H1 (cell line): Measurements from ENCODE around the gene PLBD2.

Experiments
- CHD1 ChIP-seq: IDR thresholded peaks from 2 replicates; pipeline ENCODE4 v1.6.1; 2012; ENCODE audit warnings: low read depth, low read length, improper control_type of control experiment
- EZH2 ChIP-seq: fragments of 200-600 bp; sonication (generic); IDR thresholded peaks from 2 replicates; pipeline ENCODE4 v1.7.1; 2012; ENCODE audit warnings: low read depth, mild to moderate bottlenecking, moderate library complexity, low read length, inconsistent platforms; ENCODE audit not compliant: severe bottlenecking
- HDAC2 ChIP-seq, 2 experiments: fragments of 300-600 bp in 1 of 2; sonication (generic) in 1 of 2; IDR thresholded peaks; 2 replicates each; pipeline ENCODE4 v1.6.1; 2011 to 2012; ENCODE audit warnings: low read depth in 2 of 2, low read length in 2 of 2, mild to moderate bottlenecking in 2 of 2, moderate library complexity in 2 of 2, borderline replicate concordance in 1 of 2, inconsistent platforms in 1 of 2
- POLR2A ChIP-seq, 2 experiments: IDR thresholded peaks; 1 replicate in 1 of 2; 2 replicates in 1 of 2; pipeline ENCODE4 v1.6.1; 2011; ENCODE audit warnings: low read depth in 2 of 2, low read length in 2 of 2, mild to moderate bottlenecking in 2 of 2; ENCODE audit errors: control extremely low read depth in 1 of 2
- RBBP5 ChIP-seq: IDR thresholded peaks from 2 replicates; pipeline ENCODE4 v1.7.1; 2012; ENCODE audit warnings: low read depth, mild to moderate bottlenecking, inconsistent platforms, low read length, moderate library complexity, borderline replicate concordance
- SP1 ChIP-seq: IDR thresholded peaks from 2 replicates; pipeline ENCODE4 v1.6.1; 2011; ENCODE audit warnings: low read depth, low read length
- TBP ChIP-seq: IDR thresholded peaks from 2 replicates; pipeline ENCODE4 v1.6.1; 2011; ENCODE audit warnings: low read depth, low read length, improper control_type of control experiment
- YY1 ChIP-seq: IDR thresholded peaks from 2 replicates; pipeline ENCODE4 v1.6.1; 2011; ENCODE audit warnings: low read depth, mild to moderate bottlenecking, low read length
- TF ChIP-seq, protein P1 (sequence below), 3 experiments: IDR thresholded peaks; 1 replicate in 2 of 3; 2 replicates in 1 of 3; pipeline versions ENCODE4 v1.5.1 to v1.6.1; 2011; ENCODE audit warnings: low read length in 3 of 3, mild to moderate bottlenecking in 3 of 3, inconsistent platforms in 2 of 3, low read depth in 1 of 3, moderate library complexity in 1 of 3; ENCODE audit not compliant: insufficient read depth in 1 of 3; ENCODE audit errors: control extremely low read depth in 1 of 3
- TF ChIP-seq, protein P2 (sequence below): IDR thresholded peaks from 2 replicates; pipeline ENCODE4 v1.6.1; 2012; ENCODE audit warnings: inconsistent platforms

DNA sequence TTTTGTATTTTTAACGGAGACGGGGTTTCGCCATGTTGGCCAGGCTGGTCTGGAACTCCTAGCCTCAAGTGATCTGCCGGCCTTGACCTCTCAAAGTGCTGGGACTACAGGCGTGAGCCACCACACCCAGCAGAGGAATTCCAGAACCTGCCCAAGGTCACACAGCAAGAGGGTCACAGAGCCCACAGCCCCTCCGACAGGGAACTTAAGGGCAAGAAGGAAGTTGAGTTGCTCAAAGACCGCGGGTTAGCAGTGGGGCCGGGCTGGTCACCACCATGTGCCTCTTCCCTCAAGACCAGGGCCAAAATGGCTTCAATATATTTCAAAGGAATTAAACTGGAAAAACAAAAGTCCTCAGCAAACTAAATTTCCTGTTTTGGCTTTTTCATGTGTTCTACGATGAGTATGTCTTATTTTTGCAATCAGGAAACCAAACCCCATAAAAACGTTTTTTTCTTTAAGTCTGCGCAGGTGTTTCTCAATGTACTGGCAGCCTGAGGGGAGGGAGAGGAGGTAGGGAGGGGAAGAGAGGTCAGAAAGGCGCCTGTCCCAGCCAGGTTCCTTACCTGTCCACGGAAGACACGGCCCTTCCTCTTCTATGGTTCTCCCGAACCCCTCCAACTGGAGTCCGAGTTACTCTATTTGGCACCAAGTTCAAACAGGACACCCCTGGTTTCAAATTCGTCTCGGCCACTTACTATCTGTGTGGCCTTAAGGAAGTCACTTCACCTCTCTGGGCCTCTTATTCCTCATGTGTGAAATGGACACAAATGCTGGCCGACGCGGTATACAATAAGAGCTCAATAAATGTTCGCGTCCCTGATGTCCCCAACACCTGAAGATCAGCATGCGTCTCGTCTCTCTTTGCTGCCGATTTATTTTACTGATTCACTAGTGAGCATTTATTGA, 24.3 kb upstream of the PLBD2 start:
- TF ChIP-seq SP1 (no peak), CHD1 (no peak), TBP (no peak), EZH2 (no peak), POLR2A (IDR thresholded peaks at IDR 0.05; ENCODE audit: control extremely low read depth in 1 of 2, low read depth in 2 of 2, low read length in 2 of 2) (no peak), YY1 (no peak), HDAC2 (IDR thresholded peaks at IDR 0.05; ENCODE audit: borderline replicate concordance in 1 of 2, low read depth in 2 of 2, low read length in 2 of 2) (no peak), RBBP5 (no peak)
- TF ChIP-seq, protein P1, sequence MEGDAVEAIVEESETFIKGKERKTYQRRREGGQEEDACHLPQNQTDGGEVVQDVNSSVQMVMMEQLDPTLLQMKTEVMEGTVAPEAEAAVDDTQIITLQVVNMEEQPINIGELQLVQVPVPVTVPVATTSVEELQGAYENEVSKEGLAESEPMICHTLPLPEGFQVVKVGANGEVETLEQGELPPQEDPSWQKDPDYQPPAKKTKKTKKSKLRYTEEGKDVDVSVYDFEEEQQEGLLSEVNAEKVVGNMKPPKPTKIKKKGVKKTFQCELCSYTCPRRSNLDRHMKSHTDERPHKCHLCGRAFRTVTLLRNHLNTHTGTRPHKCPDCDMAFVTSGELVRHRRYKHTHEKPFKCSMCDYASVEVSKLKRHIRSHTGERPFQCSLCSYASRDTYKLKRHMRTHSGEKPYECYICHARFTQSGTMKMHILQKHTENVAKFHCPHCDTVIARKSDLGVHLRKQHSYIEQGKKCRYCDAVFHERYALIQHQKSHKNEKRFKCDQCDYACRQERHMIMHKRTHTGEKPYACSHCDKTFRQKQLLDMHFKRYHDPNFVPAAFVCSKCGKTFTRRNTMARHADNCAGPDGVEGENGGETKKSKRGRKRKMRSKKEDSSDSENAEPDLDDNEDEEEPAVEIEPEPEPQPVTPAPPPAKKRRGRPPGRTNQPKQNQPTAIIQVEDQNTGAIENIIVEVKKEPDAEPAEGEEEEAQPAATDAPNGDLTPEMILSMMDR (IDR thresholded peaks at IDR 0.05; ENCODE audit: control extremely low read depth in 1 of 3, insufficient read depth in 1 of 3, low read depth in 1 of 3, low read length in 3 of 3): no peak
- TF ChIP-seq, protein P2, sequence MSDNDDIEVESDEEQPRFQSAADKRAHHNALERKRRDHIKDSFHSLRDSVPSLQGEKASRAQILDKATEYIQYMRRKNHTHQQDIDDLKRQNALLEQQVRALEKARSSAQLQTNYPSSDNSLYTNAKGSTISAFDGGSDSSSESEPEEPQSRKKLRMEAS: no peak
